Stomach smooth muscle (tissue), 2 donors: Measurements from ENCODE around the gene BNC2.

ENCODE experiments used
- H3K27ac ChIP-seq: one replicate; pipeline ENCODE4 v1.7.0; 2013; ENCODE audit warnings: mild to moderate bottlenecking, low read length, inconsistent platforms
- H3K27me3 ChIP-seq, 2 donors: one replicate each; pipeline ENCODE4 v1.7.0; 2013; ENCODE audit warnings: low read length in 2 of 2; ENCODE audit not compliant: insufficient read depth in 2 of 2, control insufficient read depth in 1 of 2
- H3K36me3 ChIP-seq, 2 donors: one replicate each; pipeline ENCODE4 v1.7.0; 2013; ENCODE audit warnings: low read length in 2 of 2; ENCODE audit not compliant: control insufficient read depth in 2 of 2, insufficient read depth in 2 of 2
- H3K4me1 ChIP-seq: one replicate; pipeline ENCODE4 v1.7.0; 2013; ENCODE audit warnings: low read length; ENCODE audit not compliant: control insufficient read depth, insufficient read depth
- H3K4me3 ChIP-seq, 2 donors: one replicate each; pipeline ENCODE4 v1.7.0; 2013; ENCODE audit warnings: low read length in 2 of 2
- H3K9ac ChIP-seq, 2 donors: one replicate each; pipeline ENCODE4 v1.7.0; 2013; ENCODE audit warnings: low read length in 2 of 2, mild to moderate bottlenecking in 1 of 2
- H3K9me3 ChIP-seq, 2 donors: one replicate each; pipeline ENCODE4 v1.7.0; 2013; ENCODE audit warnings: low read length in 2 of 2; ENCODE audit not compliant: control insufficient read depth in 2 of 2
- donor health status: healthy.
- donor health status: Pancreatic carcinoma.

Gene BNC2

GRCh38 chr9:16729651-16730050 lies 140.8 kb downstream of the BNC2 start:
- Histone ChIP-seq H3K36me3 (no peaks in the 10 kb centered on the region), H3K27ac (no peak overlapping the region), H3K9ac (no peak overlapping the region), H3K9me3 (no peaks in the 10 kb centered on the region), H3K4me1 (peaks cover 4% of the 10 kb centered on the region), H3K4me3 (no peak overlapping the region), H3K27me3 (no peaks in the 10 kb centered on the region)

- H3K4me1 ChIP-seq, result peaks cover 4% of the 10 kb centered on the region
- H3K27ac ChIP-seq, result peak overlapping the region; percentile 85
- peak overlapping the region; percentile 76 to 80 for H3K4me3 ChIP-seq
- H3K27me3 ChIP-seq, result no peaks in the 10 kb centered on the region
- H3K9me3 ChIP-seq, result no peaks in the 10 kb centered on the region
- peak overlapping the region; percentile 6 to 75 for H3K9ac ChIP-seq
- no peaks in the 10 kb centered on the region for H3K36me3 ChIP-seq
These were observed 142.3 kb downstream of the BNC2 start for GRCh38 chr9:16728137-16728508.

- Histone ChIP-seq H3K27me3 (no peaks in the 10 kb centered on the region), H3K9ac (peak overlapping the region; percentile 75), H3K4me1 (peaks cover 4% of the 10 kb centered on the region)
These were observed 142.9 kb downstream of the BNC2 start for GRCh38 chr9:16727452-16728136.

GRCh38 chr9:16726718-16727451 lies 143.6 kb downstream of the BNC2 start:
- no peaks in the 10 kb centered on the region for H3K27me3 ChIP-seq
- peak overlapping the region; percentile 75 for H3K9ac ChIP-seq
- H3K4me1 ChIP-seq, result peaks cover 4% of the 10 kb centered on the region
- H3K36me3 ChIP-seq, result no peaks in the 10 kb centered on the region
- no peaks in the 10 kb centered on the region for H3K9me3 ChIP-seq
- H3K27ac ChIP-seq, result peak overlapping the region; percentile 85
- H3K4me3 ChIP-seq, result peak overlapping the region; percentile 76 to 80

More at GRCh38 chr9:16727452-16728136, 142.9 kb downstream of the BNC2 start:
- peak overlapping the region; percentile 76 to 80 for H3K4me3 ChIP-seq
- no peaks in the 10 kb centered on the region for H3K9me3 ChIP-seq
- peak overlapping the region; percentile 85 for H3K27ac ChIP-seq
- H3K36me3 ChIP-seq, result no peaks in the 10 kb centered on the region

- H3K4me1 ChIP-seq, result peaks cover 4% of the 10 kb centered on the region
- peak overlapping the region in 1 of 2 donors; percentile 76 for H3K4me3 ChIP-seq
- no peaks in the 10 kb centered on the region for H3K36me3 ChIP-seq
- no peaks in the 10 kb centered on the region for H3K9me3 ChIP-seq
- no peak overlapping the region for H3K27ac ChIP-seq
- no peaks in the 10 kb centered on the region for H3K27me3 ChIP-seq
- H3K9ac ChIP-seq, result peak overlapping the region in 1 of 2 donors; percentile 75
These were observed 144.4 kb downstream of the BNC2 start for GRCh38 chr9:16726029-16726428.

- Histone ChIP-seq H3K27me3 (no peaks in the 10 kb centered on the region), H3K9ac (no peak overlapping the region), H3K36me3 (no peaks in the 10 kb centered on the region), H3K27ac (no peak overlapping the region), H3K4me1 (peaks cover 4% of the 10 kb centered on the region), H3K9me3 (no peaks in the 10 kb centered on the region), H3K4me3 (no peak overlapping the region)
These were observed 145.4 kb downstream of the BNC2 start for GRCh38 chr9:16725066-16725465.

GRCh38 chr9:16721972-16722371 lies 148.5 kb downstream of the BNC2 start:
- Histone ChIP-seq H3K27ac (no peak overlapping the region), H3K9me3 (no peaks in the 10 kb centered on the region), H3K4me3 (peak overlapping the region in 1 of 2 donors; percentile 41), H3K4me1 (peaks cover 4% of the 10 kb centered on the region), H3K27me3 (no peaks in the 10 kb centered on the region), H3K36me3 (no peaks in the 10 kb centered on the region), H3K9ac (no peak overlapping the region)

- H3K27me3 ChIP-seq, result no peaks in the 10 kb centered on the region
- H3K27ac ChIP-seq, result no peak overlapping the region
These were observed 150.1 kb downstream of the BNC2 start for GRCh38 chr9:16720386-16720785.

GRCh38 chr9:16719921-16720320 lies 150.5 kb downstream of the BNC2 start:
- H3K36me3 ChIP-seq, result no peaks in the 10 kb centered on the region
- no peaks in the 10 kb centered on the region for H3K4me1 ChIP-seq
- H3K4me3 ChIP-seq, result no peak overlapping the region
- no peak overlapping the region for H3K9ac ChIP-seq
- H3K27ac ChIP-seq, result no peak overlapping the region
- no peaks in the 10 kb centered on the region for H3K9me3 ChIP-seq
- H3K27me3 ChIP-seq, result no peaks in the 10 kb centered on the region

More at GRCh38 chr9:16720386-16720785, 150.1 kb downstream of the BNC2 start:
- Histone ChIP-seq H3K9ac (no peak overlapping the region), H3K9me3 (no peaks in the 10 kb centered on the region), H3K4me1 (no peaks in the 10 kb centered on the region), H3K4me3 (no peak overlapping the region), H3K36me3 (no peaks in the 10 kb centered on the region)

- Histone ChIP-seq H3K27ac (no peak overlapping the region), H3K4me1 (no peaks in the 10 kb centered on the region)
These were observed 151.5 kb downstream of the BNC2 start for GRCh38 chr9:16718952-16719351.

GRCh38 chr9:16718296-16718695 lies 152.2 kb downstream of the BNC2 start:
- Histone ChIP-seq H3K27me3 (no peaks in the 10 kb centered on the region), H3K4me1 (no peaks in the 10 kb centered on the region), H3K9me3 (no peaks in the 10 kb centered on the region), H3K36me3 (no peaks in the 10 kb centered on the region), H3K4me3 (no peak overlapping the region), H3K27ac (no peak overlapping the region), H3K9ac (no peak overlapping the region)

More at GRCh38 chr9:16718952-16719351, 151.5 kb downstream of the BNC2 start:
- H3K27me3 ChIP-seq, result no peaks in the 10 kb centered on the region
- H3K9ac ChIP-seq, result no peak overlapping the region
- H3K9me3 ChIP-seq, result no peaks in the 10 kb centered on the region
- H3K4me3 ChIP-seq, result no peak overlapping the region
- H3K36me3 ChIP-seq, result no peaks in the 10 kb centered on the region
